EH (cell line): Measurements from ENCODE around the gene ADAD2.
"Not testable (repeated sequence)": the region's sequence is repeated elsewhere in the genome, so short reads cannot be mapped to it uniquely, and the experiment has no call there.

Experiments
- DNase-seq: peaks from one replicate; pipeline ENCODE4 v3.0.0-alpha.2; 2015; ENCODE audit warnings: low read depth

The ADAD2 gene

DNA sequence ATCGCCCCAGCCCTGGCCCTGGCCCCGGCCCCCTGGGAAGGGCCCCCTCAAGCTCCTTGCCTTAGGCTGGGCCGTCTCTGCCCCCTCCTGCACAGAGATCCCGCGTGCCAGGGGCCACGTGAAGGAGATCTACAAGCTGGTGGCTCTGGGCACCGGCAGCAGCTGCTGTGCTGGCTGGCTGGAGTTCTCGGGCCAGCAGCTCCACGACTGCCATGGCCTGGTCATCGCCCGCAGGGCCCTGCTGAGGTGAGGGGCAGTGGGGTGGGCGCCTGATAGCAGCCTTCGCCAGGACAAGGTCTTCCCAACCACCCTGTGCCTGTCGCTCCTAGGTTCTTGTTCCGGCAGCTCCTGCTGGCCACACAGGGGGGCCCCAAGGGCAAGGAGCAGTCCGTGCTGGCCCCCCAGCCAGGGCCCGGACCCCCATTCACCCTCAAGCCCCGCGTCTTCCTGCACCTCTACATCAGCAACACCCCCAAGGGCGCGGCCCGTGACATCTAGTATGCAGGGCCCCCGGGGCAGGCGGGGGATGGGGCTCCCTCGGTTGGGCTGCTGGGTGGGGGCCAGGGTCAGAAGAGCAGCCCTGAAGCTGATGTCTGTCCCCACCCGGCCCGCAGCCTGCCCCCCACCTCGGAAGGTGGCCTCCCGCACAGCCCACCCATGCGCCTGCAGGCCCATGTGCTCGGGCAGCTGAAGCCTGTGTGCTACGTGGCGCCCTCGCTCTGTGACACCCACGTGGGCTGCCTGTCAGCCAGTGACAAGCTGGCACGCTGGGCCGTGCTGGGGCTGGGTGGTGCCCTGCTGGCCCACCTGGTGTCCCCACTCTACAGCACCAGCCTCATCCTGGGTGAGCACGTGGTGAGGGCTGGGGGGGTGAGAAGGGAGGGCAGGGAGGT lies 4.5 kb downstream of the ADAD2 start:
- no peak for DNase-seq

DNA sequence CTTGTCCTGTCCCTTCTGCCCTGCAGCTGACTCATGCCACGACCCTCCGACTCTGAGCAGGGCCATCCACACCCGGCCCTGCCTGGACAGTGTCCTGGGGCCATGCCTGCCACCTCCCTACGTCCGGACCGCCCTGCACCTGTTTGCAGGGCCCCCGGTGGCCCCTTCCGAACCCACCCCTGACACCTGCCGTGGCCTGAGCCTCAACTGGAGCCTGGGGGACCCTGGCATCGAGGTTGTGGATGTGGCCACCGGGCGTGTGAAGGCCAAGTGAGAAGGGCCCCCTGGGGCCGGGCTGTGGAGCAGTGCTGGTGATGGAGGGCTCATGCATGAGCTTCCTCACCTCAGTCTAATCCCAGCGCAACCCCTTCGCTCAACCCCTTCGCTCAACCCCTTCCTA lies 5.1 kb downstream of the ADAD2 start:
- DNase-seq: no peak

DNA sequence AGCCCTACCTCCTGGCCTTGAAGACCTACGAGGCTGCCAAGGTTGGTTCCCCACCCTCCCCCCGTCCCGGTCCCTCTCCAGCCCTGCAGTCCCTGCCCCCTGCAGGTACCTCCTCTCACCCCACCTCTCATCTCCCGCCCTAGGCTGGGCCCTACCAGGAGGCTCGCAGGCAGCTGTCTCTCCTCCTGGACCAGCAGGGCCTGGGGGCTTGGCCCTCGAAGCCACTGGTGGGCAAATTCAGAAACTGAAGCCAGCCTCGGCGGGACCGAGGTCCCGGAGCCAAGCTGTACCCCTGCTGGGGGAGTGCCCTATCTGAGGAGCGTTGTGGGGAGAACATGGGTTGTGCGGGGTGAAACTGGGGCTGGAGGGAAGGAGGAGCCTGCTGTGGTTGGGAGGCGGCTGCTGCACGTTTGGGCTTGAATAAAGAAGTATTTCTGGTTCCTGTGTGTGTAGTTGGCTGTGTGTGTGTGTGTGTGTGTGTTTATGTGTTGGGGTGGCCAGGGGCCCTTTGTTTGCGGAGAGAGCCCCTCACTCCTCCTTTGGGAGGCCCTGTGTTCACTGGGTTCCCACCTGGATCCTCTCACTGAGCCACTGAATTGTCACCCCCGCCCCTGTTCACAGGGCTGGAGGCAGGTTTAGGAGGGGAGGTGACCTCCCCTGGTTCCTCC lies 5.9 kb downstream of the ADAD2 start:
- DNase-seq: no peak

DNA sequence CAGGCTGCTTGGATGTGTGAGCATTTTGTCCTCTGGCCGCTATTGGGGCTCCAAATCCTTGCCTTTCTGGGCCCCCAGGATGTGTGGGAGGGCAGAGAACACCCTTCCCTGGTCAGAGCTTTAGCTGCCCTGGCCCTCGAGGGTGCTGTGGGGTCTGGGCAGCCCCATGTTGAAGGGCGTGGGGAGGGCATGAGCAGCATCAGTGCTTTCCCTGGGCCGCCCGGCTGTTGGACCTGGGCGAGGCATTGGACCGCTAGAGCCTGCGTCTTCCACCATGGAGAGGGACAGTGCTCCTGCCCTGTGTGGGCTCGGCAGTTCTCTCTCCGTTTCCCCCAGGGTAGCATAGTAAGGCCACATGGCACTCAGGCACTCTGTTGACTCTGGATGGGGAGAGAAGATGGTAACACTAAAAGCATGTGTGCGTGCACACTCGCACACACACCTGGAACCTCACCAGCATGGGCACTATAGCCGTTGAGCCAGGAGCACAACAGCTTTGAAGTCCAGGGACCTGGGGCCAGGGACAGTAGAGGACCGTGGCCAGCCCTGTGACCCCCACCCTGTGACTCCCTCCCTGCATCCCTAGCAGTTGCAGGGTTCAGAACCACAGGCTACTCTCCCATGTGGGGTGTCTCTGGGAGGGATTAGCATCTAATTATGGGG lies 6.6 kb downstream of the ADAD2 start:
- DNase-seq: no peak

DNA sequence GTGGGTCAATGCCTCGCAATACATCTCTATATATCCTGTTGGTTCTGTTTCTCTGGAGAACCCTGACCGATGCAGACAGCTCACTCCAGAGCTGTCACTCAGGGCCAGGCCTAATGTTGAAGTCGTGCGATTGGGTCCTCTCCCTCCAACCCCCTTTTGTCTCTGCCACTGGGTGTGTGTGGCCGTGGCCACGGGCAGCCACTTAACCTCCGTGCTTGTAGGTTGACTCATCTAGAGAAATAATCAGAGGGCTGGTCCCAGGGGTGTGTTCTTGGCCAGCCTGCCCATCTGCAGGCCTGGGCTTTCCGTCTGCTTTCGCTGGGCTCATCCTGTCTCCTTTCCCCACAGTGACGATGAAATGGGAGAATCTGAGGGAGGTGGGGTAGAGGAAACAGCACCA lies 7.4 kb downstream of the ADAD2 start:
- peak; percentile 68 for DNase-seq

DNA sequence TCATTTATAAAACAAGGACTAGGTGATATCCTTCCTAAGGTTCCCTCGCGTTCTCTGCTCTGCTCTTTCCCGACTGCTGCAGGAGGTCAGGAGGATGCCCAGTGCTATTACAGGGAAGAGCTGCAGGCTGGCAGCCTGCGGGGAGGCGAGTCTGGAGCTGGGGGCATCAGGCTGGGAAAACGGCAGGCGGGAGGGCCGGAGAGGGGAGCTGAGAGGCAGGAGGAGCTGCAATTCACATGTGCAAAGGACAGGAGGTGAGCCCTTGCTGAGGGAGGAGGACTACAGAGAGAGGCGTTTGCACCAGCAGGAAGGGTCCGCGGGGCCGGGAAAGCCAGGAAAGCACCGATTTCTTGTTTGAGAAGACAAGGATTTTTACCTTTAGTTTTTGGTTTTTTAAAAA lies 8.1 kb downstream of the ADAD2 start:
- no peak for DNase-seq

DNA sequence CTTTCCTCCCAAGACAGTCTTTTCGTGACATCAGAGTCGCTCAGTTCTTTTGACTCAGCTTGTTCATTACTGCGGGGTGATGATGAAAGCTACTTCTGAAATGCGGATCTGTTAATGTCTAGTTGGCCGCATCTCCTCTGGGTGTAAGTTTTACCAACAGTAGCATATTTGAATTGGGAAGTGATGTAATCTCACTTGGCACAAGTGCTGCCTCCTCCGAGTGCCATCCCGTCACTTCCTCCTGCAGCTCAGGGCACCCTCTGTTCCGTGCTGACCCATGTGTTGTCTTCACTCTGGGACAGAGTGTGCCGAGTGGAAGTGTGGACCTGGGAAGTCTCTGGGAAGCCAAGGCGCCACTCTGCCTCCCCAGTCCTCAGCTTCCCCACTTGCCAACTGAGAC lies 8.9 kb downstream of the ADAD2 start:
- DNase-seq: peak; percentile 28

DNA sequence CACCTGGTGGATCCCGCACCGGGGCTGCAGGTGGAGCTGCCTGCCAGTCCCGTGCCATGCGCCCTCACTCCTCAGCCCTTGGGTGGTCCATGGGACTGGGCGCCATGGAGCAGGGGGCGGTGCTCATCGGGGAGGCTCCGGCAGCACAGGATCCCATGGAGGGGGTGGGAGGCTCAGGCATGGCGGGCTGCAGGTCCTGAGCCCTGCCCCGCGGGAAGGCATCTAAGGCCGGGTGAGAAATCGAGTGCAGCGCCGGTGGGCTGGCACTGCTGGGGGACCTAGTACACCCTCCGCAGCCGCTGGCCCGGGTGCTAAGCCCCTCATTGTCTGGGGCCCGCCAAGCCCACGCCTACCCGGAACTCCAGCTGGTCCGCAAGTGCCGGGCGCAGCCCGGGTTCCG lies 13.6 kb downstream of the ADAD2 start:
- not testable (repeated sequence) for DNase-seq

DNA sequence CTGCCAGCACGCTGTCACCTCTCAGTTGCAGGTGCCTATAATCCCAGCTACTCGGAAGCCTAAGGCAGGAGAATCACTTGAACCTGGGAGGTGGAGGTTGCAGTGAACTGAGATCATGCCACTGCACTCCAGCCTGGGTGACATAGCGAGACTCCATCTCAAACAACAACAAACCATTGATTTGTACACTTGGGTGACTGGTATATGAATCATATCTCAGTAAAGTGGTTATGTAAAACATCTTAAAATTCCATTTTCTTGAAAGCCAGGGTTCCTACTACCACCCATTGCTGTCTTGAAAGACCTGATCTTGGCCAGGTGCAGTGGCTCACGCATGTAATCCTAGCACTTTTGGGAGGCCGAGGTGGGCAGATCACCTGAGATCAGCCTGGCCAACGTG lies 14.2 kb downstream of the ADAD2 start:
- DNase-seq: not testable (repeated sequence)

DNA sequence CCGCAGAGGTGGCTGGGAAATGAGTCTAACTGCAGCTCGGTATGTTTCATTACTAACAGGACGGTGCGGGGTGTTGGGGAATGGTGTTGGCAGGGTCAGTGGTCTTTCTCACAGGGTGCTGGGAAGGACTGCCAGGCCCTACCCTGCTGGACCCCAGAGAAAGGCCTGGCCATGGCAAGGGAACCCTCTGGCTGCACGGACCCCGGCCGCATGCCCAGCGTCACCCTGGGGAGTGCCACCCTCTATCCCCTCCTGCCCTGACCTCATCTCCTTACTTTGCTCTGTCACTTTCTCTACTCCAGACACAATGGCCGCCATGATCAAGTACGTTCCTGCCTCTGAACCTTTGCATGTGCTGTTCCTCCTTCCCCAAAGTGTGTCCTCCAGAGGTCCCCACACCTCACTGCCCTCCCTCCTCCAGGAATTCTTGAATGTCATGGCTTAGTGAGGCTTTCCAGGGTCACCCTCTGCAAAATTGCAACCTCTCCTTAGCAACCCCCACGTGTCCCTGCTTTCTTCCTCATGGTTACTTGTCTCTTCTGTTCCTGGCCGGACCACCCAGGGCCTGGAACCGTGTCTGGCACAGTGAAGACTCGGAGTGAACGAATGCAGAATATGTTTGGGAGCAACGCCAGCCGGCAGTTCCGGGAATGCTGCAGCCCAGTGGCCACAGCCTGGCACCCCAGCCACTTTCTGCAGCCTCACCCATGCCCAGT lies 15.2 kb downstream of the ADAD2 start:
- no peak for DNase-seq

DNA sequence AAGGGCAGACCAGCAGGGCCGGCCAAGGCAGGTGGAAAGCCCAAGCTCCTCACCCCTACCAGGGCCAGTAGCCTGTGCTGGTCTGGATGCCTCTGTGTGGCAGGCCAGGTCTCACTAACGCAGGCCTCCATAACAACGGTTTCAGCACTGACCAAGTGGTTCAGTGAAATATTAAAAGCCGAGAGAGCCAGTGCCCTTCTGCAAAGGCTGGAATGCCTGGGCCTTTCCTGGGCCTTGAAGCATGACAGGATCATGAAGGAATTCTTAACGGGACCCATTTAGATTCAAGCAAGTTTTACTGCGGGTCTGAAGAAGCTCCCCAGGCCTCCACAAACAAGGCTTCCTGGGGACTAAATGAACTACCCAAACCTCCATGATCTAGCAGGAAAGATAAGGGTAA lies 16.3 kb downstream of the ADAD2 start:
- DNase-seq: peak; percentile 16

DNA sequence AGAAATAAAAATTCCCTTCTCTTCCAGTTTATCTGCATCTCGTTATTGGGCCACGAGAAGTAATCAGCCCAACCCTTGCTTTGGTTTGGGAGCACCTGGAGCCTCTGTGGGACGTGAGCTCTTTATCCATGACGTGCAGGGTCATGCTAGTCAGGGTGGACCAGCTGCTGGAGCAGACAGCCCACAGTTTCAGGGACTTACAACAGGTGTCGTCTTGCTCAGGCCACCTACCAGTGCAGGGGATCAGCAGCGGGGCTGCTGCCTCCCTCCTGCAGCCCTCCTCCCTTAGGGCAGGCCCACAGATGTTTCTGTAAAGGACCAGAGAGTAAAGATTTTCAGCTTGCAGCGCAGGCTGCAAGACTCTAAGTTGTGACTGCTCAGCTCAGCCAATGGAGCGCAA lies 16.9 kb downstream of the ADAD2 start:
- no peak for DNase-seq

DNA sequence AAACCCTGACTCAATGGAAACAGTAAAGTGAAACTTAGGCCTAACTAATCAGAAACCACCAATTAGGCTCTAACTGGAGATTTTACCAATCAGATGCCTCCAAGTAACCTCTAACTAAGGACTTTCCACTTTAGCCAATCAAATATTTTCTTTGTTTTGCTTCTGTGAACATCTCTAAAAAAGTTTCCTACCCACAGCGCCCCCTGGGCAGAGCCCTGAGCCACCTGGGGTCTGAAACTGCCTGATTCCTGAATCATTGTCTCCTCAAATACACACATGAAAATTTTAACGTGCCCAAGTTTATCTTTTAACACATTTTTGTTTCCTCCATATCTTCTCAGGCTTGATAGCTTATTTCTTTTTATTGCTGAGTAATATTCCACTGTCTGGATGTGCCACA lies 19.0 kb downstream of the ADAD2 start:
- DNase-seq: no peak

DNA sequence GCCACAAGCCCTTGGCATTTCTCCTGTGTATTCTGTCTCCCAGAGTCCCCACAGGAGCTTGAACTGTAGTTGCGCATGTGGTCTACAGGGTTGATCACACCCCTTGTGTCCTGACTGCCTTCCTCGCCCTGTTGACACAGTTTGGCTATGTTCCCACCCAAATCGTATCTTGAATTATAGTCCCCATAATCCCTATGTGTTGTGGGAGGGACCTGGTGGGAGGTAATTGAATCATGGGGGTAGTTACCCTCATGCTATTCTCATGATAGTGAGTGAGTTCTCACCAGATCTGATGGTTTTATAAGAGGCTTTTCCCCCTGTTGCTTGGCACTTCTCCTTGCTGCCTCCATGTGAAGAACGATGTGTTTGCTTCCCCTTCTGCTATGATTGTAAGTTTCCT lies 21.2 kb downstream of the ADAD2 start:
- DNase-seq: no peak

DNA sequence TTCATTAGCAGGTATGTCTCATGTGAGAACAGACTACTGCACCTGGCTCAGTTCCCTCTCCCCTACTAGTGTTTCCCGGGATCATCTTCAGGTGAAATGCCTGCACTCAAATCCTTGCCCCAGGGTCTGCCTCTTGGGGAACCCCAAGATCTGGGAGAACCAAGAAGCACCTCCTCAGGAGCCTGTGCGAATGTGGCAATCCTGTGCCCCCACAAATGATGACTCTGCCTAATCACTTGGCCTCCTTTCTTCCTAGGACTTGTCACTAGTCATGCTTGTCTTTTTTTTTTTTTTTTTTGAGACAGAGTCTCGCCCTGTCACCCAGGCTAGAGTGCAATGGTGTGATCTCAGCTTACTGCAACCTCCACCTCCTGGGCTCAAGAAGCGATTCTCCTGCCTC lies 21.7 kb downstream of the ADAD2 start:
- no peak for DNase-seq

DNA sequence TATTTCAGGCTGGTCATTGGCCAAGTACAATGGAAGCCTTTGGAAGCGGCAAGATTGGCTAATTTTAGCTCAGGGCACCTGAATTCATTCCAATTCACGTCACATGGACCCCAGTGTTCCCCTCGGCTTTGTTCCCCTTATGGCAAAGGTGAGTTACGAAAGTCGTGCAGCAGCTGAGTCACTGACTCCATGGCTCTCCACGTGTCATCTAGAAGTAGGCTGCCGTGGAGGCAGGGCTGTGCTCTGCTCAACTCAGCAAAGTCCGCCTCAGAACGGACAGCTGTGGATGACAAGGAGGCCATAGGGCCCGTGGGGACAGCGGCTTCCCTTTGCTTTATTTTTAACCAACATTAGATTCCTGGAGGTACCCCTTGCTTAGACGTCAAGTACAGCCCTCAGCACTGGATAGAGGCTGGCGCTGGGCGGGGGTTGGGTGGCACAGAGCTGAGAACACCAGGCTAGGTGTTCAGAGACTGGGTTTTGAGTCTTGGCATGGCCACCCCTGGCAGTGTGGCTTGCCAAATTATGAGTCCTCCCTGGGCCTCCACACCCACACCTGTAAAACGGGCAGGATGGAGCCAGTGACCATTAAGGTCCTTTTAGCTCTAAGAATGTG lies 23.6 kb downstream of the ADAD2 start:
- DNase-seq: no peak

DNA sequence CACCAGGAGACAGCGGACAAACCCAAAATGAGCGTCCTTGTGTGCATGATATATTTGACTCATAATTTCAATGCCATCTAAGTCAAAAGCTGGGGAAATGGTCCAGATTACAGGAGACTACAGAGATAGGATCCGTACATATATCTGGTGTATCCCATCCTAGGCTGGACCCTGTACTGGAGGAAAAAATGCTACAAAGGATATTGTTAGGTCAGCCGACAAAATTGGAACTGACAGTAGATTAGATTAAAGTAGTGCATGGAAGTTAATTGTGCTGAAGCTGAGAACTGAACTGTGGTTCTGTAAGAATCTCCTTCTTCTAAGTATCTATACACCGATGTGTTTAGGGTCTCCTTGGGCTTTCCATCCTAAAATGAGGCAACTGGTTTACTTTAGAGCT lies 24.6 kb downstream of the ADAD2 start:
- no peak for DNase-seq

DNA sequence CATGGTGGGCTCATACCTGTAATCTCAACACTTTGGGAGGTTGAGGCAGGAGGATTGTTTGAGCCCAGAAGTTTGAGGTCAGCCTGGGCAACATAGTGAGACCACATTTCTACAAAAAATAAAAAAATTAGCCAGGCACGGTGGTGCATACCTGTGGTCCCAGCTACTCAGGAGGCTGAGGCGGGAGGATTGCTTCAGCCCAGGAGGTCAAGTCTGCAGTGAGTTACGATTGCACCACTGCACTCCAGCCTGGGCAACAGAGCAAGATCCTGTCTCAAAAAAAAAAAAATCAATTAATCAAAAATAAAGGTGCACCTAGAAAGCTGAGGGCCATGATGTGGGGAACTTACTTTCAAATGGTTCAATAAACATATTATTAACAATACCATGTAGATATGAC lies 25.2 kb downstream of the ADAD2 start:
- DNase-seq: not testable (repeated sequence)

DNA sequence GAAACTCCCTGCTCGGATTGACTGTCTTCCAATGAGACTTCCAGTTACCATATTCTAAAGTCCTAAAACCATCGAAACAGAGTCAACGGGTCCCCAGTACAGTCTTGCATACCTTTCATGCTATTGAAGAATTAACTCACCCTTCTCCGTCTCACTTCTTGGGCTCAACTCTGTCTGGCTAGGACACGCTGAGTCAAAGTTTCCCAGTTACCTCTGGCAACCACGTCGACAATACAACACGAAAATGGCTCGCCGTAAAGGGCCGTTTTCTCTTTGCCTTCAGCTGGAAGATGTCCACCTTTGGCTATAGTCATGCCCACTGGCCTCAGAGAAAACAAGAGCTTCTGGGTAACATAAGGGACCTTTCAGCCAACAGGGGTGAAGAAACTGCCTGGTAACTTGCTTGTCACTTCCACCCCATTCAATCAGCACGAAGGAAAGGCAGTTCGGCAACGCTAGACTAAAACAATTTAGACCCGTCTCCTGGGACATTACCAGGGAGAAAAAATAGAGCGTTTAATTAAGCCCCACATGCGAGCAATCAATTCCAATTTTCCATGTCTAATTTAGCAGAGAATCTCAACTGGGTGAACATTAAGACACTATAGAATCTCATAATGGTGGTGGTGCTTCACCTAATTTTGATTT lies 27.3 kb downstream of the ADAD2 start:
- DNase-seq: no peak

DNA sequence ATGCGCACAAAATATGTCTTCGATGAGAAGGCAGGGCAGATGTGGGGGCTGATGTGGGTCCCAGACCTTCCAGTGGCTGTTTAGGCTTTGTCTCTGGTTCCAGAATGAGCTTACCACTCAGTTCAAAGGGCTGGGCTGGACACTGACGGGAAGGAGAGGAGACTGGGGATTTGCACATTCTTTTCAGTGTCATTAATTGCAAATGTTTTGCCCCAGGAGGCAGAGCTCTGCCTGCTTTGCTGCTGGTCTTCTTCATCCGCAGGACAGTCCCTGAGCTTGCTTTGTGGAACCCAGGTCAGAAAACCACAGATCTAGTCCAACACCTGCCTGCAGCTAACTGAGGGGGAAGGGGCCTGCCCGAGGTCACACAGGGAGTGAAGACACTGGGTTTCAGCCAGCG lies 28.0 kb downstream of the ADAD2 start:
- no peak for DNase-seq

DNA sequence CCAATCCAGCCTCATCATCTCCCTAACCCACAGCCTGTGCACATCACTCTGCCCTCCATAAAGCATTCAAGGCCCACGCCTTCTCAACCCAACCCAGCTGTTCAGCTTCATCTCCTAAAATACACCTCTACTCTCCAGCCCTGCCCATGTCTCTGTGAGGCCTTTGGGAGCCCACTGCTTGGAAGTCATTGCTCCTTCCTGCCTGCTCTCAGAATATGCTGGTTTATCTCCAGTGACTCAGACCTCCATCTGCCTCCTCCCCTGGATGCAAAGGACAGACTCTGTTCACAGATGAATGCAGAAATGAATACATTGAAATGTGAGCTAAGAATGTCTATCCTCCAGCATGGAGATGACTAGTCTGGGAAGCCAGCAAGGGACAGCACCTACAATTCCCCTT lies 29.9 kb downstream of the ADAD2 start:
- peak; percentile 45 for DNase-seq

DNA sequence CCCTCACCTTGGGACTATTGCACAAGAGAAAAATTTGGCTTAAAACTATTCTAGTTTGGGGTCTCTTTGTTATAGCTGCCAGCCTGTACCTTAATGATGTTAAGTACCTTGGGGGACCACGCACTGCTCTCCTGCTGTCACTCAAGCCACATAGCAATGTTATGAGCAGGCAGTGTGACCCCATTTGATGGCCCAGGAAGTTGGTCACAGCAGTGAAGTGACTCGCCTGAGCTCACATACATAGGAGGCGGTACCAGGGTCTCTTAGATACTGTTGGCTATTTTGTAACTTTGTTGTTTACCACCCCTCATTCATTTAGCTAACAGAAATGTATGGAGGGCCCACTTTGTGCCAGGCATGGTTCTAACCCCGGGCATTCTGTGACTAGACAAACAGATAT lies 32.5 kb downstream of the ADAD2 start:
- peak; percentile 39 for DNase-seq
